Right renal pelvis (tissue), 4 donors: ENCODE results near the gene CNKSR2. TPM values are rescaled to one million over a fixed set of nuclear protein-coding genes. Genes with fewer than 3 reads are reported as not detected.

Source experiments
- DNase-seq, 4 donors: peaks; one replicate each; pipeline ENCODE4 v3.0.0-alpha.2; 2013; ENCODE audit warnings: low read depth in 4 of 4, low spot score in 3 of 4, missing footprints in 1 of 4
- polyA plus RNA-seq, 4 donors: library from polyadenylated mRNA; unstranded; fragments of 120-200 nt; gene quantifications; one replicate each; pipeline ENCODE4 v1.2.1, GENCODE V29; 2013; ENCODE audit not compliant: insufficient read length in 4 of 4

The CNKSR2 gene
- polyA plus RNA-seq, 4 donors = 1.2 to 1.7 (median 1.4) TPM

- no peak for DNase-seq
Measured at GRCh38 chrX:21661316-21661715, 287.1 kb downstream of the CNKSR2 start.

- no peak for DNase-seq
Measured at GRCh38 chrX:21662761-21663160, 288.5 kb downstream of the CNKSR2 start.

- DNase-seq = no peak
Measured at GRCh38 chrX:21666252-21666651, 292.0 kb downstream of the CNKSR2 start.

- DNase-seq = no peak
Measured at GRCh38 chrX:21666679-21667078, 292.5 kb downstream of the CNKSR2 start.

DNA sequence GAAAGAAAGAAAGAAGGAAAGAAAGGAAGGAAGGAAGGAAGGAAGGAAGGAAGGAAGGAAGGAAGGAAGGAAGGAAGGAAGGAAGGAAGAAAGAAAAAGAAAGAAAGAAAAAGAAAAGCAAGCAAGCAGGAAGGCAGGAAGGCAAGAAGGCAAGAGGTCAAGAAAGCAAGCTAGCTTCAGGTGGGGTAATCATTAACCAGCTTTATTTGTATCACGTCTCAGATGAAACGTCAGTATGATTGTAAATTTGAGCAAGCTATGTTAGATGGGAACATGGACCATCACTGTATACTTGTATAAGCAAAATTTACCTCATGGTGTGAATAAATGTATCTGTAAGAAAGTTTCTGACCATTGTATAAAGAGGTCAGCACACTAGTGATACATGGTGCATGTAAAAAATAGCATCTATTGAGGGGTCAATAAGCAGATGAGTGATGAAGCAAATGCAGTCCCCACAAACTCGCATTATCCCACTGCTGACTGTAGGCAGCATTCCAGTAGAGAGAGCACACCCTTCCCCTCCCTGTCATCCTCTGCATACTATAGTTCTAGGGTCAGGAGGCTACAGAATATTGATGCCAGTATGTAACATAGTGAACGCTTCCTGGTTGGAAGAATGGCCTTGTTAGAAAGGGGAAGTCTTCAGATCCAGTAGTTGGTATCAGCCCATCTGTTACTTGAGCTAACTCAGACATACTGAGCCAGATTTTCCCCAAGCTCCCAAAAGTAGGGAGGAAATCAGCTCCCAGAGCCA lies 300.4 kb downstream of the CNKSR2 start:
- DNase-seq = no peak

- DNase-seq = no peak
Measured at GRCh38 chrX:21675931-21676330, 301.7 kb downstream of the CNKSR2 start.

- DNase-seq = no peak
Measured at GRCh38 chrX:21678048-21678612, 303.9 kb downstream of the CNKSR2 start.

GRCh38 chrX:21683941-21684340 lies 309.7 kb downstream of the CNKSR2 start:
- no peak for DNase-seq

GRCh38 chrX:21691512-21692018 lies 317.3 kb downstream of the CNKSR2 start:
- no peak for DNase-seq

- DNase-seq = no peak
Measured at GRCh38 chrX:21698272-21698671, 324.1 kb downstream of the CNKSR2 start.

DNA sequence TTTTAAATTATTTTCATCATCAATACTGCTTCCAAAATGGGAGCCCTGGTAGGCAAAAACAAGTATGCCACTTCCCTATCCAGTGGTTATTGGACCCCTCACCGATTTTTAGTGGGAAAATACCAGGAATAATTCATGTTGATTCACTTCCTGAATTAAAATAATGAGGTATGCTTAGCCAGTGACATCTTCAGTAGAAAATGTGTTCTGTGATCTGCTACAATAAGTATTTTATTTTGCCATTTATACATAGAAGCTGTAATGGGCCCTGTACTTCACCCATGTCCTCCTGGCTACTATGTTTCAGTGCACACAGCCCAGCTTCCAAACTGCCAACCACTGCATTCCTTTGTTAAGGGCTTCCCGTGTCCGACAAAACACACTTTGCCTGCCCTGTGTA lies 324.9 kb downstream of the CNKSR2 start:
- DNase-seq = no peak

DNA sequence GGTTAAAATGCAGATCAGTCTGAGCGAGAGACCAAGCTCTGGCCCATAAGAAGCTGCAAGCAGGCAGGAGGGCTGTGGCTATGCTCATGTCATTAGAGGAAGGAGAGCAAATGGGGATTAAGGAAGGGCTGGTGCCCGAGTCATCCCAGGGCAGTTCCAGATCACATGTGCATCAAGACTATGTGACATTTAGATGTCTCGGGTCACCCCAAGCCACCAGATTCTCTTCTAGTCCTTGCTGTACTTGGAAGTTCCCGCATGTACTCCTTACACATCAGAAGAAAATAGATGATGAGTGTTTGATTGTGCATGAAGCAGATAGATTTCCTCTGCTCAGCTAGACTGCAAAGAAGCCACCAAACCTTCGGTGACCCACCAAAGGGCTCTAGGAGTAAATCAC lies 326.1 kb downstream of the CNKSR2 start:
- no peak for DNase-seq

- no peak for DNase-seq
Measured at GRCh38 chrX:21700967-21701366, 326.7 kb downstream of the CNKSR2 start.

- DNase-seq = no peak
Measured at GRCh38 chrX:21702725-21703124, 328.5 kb downstream of the CNKSR2 start.
